Measurements from ENCODE around the gene STX18.

Gene STX18

DNA sequence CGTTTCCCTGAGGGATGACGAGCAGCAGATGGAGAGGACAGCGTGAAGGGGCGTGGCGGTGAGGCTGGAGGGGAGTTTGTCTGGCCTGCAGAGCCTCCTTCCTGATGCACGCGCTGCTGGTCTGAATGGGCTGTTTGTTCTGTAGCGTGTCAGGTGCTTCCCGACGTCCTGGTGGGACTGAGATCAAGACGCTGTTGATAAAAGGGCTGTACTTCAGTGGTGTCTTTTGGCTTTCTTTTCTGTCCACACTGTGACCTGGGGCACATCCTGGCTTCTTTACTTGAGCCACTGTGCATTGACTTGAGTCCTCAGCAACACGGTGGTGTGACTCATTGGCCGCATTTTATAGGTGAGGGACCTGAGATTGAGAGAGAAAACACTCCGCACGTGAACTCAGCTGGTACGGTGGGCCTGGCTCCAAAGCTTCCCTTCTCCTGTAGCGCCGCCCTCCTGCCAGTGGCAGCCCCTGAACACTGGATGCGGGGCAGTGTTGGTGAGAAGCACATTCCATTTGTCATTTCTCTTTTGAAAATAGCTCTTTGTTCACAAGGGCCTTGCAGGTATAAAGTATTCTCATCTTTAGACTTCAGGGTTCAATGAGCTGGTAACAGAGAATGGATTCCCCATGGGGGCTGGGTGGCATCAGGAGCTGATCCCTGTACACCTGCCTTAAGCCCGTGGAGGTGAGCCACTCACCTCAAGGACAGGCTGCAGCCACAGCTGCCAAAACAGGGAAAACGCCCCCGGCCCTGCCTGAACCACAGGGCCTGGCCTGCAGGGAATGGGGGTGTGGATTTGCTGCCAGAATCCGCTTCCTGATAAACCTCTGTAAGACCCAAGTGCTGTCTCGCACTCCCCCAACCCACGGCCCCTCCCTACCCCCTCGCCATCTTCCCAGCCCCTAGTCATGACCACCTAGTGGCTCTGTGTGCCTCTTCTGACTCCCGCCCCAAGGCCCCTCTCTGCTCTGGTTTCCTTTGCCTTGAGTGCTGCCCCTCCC is 125.7 kb downstream of the STX18 start:
- DNase-seq: no peak

DNA sequence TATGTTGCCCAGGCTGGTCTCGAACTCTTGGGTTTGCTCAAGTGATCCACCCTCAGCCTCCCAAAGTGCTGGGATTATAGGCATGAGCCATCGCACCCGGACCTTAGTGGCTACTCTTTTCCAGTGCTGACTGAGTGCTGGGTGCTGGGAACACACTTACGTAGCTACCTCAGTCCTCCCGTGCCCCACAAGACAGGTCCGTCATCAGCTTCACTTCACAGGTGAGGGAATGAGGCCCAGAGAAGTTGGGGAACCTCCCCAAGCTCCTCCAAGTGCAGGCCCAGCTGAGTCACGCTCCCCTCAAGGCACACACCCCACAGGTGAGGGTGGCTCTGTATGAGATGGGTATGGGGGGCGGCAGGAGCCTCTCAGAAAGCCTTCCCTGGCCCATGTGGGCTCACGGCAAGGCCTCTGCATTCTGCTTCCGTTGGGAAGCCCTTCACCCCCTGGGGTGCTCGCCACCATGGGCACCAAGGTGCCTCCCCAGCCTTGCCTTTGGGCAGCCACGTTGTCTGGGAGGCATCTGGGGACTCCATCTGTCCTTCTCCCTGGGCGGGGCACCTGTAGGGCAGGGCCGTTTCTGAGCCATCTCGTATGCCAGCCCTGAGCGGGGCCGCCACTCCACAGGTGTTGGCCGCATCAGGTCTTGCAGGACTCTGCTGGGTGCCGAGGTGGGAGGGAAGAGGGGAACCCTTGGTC is 126.6 kb downstream of the STX18 start:
- DNase-seq: no peak

DNA sequence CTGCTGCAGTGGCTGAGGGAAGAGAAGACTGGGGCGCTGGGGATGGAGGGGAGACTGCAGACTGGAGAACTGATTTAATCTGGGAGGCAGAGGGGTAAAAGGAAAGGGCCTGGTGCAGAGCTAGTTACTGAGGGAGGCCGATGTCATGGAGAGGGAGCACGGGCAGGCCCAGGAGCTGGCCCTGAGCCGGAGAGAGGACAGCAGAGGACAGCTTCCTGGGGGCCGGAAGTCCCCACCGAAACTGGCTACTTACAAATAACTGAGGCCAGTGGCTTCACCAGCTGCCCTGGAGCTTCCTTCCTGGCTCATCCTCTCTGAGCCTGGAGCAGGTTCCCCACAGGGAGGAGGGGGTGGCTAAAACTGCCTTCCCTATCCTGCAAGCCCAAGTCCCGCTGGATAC is 128.0 kb downstream of the STX18 start:
- DNase-seq: no peak

DNA sequence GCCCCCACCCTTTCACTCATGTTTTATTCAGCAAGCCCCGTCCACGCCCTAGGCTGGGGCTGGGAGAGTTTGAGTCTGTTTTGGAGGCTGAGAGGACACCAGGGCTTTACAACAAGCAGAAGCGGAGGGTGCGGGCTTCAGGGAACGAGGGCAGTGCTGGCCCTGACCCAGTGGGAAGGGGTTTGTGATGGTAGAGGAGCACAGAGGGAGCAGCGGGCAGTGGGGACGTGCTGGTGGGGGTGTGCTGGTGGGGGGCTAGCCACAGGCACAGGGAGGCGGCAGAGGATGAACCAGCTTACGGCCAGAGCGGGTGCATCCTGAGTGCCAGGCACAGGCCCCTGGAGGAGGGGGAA is 128.5 kb downstream of the STX18 start:
- no peak for DNase-seq

DNA sequence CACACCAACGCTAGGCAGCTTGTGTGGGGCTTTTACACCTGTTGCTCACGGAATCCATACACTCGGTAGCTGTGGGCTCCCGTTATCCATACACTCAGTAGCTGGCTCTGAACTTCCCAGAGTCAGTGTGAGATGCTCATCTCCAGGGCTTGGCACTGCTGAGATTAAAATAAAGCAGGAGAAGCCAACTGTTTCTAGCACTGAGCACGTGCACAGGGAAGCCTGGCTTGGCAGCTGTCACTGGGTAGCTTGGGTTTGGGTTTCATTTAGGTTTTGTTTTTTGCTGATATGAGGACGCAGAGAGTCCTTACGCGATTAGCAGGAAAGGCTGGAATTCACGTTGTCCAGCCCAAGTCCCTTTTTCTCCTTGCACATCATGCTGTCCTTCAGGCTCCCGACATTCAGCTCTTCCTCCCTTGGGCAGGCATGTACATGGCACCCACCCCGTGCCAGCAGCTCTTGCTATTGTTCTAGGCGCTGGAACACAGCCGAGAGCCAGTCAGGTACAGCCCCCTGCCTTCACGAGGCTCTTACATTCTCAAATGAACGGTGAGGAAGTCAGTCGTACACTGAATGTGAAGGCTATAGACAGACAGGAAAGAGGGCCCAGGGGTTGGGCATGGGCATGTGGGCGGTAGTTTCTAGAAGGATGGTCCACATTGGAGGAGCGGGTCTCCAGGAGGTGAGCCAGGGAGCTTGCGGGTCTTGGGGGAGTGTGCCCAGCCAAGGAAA is 129.0 kb downstream of the STX18 start:
- no peak for DNase-seq

DNA sequence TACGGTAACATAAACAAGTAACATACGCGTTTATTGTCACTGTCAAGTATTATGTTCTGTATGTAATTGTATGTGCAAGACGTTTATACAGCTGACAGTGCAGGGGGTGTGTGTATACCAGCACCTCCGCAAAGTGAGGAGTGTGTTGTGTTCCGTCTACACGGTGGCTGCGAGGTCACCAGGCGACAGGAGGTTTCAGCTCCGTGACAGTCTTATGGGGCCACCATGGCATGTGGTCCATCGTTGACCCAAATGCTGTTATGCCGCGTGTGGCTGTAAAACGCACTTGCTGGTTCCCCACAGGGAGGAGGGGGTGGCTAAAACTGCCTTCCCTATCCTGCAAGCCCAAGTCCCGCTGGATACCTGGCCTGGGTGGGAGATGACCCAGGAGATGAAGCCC is 129.9 kb downstream of the STX18 start:
- no peak for DNase-seq

DNA sequence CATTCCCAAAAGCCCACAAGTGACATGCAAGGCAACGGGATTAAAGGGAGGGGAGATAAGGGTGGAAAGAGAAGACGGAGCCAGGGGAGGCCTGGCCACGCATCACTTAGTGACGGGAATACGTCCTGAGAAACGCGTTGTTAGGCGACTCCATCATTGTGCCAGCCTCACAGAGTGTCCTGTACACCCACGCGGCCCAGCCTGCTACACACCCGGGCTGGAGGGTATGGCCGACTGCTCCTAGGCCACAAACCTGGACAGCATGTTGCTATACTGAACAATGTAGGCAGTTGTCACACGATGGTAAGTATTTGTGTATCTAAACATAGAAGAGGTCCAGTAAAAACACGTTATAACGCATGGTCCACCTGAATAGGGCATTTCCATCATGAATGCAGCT is 131.6 kb downstream of the STX18 start:
- no peak for DNase-seq

DNA sequence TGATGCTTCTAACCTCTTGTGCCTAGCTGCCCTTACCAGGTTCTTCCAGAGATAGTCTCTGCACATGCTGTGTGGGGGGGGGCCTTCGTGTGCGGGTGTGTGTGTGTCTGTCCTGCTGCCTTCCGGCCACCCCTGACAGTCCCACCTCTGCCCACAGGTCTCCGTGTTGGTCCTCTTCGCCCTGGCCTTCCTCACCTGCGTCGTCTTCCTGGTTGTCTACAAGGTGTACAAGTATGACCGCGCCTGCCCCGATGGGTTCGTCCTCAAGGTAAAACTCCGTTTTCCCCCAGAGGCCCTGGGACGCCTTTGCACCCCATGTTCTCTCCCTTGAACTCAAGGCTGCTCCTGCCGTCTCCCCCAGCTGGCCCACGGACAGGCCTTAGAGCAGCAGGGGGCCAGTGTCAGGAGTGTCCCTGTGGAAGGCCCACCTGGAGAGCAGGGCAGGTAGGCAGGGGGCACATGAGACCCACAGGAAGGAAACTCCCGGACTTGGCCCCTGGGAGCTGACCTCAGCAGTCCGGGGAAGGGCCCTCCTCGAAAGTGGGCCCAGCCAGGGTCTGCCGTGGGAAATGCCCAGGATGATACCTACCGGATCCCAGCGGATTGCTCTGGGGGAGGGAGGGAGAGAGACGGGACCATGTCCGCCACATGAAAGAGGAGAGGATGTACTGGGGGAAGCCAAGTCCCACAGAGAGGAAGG is 132.3 kb downstream of the STX18 start:
- no peak for DNase-seq

DNA sequence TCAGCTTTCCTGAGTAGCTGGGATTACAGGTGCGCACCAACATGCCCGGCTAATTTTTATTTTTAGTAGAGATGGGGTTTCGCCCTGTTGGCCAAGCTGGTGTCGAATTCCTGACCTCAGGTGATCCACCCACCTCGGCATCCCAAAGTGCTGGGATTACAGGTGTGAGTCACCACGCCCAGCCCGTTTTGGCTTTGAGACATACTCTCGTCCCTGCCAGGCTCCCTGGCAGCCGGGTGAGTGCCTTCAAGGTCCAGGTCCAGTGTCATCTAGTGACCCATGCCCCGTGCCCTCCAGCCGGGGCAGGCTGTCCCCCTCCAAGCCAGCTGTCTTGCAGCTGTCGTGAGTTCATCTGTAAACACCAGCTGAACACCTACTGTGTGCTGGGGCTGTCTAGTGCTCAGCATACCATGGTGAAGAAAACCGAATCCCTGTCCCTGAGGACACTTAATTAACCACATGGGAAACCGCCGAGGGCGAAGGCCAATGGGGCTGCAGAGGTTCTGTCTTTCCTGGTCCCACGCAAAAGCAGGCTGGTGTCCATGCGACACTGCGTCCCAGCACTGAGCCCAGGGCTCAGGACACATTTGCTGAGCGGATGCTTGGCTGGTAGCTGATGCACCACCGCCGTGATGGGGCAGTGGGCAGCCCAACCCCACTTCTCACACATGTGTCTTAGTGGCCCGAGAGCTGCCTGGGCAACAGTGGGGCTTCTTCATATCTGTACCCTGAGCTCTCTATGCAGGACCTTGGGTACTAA is 133.1 kb downstream of the STX18 start:
- no peak for DNase-seq

DNA sequence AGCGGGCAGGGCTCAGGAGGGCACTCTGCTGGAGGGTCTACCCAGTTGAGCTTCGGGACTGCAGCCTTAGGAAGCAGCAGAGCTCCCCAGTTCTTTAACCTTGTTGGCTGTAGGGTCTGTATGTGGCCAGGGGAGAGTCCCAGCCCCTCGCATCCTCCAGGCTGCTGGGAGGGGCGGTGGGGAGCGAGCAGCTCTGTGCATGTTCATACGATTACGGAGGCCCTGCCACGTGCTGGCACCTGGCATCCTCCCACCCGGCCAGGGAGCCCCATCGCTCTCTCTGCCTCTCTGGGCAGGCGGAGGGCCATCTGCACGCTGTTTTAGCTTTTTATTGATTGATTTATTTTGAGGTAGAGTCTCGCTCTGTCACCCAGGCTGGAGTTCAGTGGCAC is 133.7 kb downstream of the STX18 start:
- no peak for DNase-seq

DNA sequence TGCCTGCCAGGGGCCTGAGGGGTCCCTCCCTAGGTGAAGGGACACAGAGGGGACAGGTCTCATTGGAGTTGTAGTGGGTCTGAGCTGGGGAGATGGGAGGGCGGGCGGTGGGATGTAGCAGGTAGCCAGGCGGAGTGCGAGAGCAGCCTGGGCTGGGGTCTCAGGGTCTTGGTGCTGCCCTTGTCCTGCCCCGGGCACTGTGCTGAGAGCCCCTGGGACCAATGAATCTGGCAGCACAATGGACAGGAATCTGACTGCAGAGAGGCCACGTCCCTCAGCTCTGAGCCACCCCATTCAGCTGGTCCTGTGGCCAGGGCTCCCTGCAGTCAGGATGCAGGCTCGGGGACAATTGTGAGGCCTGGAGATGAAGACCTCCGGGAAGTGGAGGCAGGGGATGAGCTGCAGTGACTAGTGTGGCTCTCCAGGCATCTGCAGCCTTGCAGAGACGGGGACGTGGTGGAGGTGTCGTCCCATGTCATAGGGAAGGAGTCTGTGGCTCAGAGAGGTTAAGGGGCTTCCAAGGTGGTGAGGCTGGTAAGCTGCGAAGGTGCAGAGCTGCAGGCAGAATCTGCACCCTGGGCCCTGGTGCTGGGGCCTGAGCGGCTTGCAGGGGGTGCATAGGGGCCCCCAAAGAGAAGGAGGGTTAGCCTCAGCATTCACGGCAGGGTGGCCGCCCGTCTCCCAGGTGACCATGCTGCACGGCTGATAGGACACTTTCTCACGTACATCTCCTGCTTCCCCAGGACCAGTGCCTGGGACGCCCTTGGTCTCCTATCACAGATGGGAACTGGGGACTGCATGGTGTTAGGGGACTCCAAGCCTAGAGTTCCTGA is 134.3 kb downstream of the STX18 start:
- DNase-seq: no peak

DNA sequence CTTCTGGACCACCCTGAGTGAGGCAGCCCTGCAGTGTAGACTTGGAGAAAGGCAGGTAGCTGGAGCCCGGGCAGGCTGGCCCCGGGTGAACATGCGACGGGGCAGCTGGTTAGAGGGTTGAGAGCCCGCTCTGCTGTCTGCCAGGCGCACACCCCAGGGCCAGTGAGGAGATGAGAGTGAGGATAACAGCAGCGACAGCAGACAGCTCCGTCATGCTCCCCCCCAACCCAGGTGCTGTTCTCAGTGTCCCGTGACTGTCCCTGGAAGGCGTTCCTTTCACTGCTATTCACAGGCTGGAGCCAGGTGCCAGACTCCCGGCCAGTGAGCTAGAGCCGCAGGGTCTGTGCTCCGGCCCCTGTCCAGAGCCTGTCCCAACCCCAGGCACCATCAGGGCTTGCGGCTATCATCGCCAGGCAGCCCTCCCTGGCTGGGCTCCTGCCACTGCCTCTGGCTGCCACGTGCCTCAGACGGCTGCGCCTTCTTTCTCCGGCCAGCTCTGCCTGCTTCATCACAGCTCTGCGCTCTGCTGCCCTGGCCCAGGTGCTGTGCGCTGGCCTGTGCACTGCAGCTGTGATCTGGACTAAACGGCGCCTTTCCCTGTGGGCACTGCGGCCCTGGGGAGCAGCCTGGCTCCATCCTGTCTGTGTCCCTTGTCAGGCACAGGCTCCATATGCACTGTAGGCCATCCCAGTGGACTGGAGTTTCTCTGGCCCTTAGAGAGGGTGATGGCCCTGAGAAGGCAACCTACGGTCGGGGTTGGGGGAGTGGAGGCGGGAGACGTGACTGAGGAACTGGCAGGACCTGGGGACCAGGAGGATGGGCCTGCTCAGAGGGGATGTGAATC is 135.2 kb downstream of the STX18 start:
- DNase-seq: no peak

DNA sequence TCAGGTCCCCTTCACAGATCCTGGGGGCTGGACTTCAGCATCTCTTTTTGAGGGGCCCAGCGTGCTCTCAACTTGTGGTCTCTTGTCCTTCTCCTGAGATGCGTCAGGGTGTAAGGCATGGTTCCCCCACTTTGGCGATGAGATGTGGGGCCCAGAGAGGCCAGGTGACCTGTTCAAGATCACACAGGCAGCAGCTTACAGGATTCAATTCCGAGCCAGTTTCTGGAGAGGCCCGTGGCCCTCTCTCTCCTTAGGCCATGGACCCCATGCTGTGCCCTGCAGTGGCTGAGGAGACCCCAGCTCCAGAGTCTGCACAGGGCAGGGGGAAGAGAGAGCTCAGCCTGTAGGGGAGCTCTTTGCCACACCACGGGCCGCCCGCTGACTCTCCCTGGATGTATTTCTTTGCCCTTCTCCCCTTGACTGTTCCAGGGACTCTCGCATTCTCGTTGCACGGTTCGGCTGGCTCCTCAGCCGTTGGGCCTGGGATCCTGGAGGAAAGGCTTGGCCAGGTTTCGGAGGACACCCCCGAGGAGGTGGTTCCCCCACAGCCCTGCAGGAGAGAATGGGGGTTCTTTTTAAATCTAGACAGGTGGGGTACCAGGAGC is 136.4 kb downstream of the STX18 start:
- DNase-seq: no peak

DNA sequence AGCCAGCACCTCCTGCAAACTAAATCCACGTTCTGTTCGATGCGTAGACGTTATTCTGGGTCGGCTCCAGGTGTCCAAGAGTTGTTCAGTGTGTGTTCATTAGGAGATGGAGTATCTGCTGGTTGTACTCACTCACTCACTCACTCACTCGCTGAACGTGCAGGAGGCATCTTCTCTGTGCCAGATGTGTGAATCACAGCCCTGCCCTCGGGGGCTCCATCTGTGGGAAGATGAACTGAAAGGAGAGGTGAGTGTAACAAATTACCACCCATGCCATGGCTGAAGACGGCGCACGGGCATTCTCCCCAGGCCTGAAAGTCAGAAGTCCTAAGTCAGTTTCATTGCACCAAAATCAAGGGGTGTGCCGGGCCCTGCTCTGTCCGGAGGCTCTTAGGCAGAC is 138.9 kb downstream of the STX18 start:
- DNase-seq: no peak

DNA sequence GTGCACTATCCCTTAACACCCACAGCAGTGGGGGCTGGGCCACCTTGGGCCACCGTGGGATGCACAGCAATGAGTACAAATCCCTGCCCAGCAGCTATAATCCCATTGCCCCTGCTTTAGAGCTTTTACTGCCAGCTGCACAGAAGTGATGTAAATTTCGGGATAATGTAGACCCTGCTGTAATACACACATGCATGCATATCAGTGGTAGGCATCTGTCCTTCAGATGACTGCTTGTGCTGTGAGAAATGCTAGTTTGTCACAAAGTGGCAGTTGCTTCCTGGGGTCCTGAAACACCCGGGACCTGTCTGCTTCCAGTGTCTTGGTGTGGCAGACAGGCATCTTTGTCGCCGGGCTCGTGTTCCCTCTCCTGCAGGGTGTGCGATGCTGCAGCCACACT is 140.8 kb downstream of the STX18 start:
- DNase-seq: no peak

DNA sequence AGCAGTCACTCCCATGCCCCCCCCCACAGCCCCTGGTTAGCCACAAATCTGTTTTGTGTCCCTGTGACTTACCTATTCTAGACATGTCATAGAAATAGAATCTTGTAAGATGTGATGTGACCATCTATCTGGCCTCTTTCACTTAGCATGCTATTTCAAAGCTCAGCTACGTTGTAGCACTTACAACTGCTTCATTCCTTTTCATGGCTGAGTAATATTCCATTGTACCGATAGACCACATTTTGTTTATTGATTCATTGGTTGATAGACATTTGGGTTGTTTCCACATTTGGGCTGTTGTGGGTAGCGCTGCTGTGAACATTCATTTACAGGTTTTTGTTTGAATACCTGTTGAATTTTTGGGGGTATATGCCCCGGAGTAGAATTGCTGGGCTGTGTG is 143.4 kb downstream of the STX18 start:
- DNase-seq: no peak

DNA sequence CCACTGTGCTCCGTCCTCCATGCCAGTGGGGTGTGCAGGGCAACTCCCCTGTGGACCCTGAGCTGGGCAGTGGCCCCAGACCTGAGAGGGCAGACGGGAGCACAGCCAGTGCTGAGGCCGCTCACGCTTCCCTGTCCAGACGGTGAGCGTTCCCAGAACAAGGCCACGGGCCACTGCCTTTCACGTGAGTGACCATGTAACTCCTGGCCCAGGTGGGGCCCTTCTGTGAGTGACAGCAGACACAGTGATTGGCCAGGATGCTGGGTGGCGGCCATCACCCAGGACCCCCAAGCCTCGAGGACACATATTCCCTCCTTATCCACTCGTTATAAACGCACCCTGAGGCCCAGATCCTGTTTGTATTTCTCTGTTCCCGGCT is 144.4 kb downstream of the STX18 start:
- no peak for DNase-seq

DNA sequence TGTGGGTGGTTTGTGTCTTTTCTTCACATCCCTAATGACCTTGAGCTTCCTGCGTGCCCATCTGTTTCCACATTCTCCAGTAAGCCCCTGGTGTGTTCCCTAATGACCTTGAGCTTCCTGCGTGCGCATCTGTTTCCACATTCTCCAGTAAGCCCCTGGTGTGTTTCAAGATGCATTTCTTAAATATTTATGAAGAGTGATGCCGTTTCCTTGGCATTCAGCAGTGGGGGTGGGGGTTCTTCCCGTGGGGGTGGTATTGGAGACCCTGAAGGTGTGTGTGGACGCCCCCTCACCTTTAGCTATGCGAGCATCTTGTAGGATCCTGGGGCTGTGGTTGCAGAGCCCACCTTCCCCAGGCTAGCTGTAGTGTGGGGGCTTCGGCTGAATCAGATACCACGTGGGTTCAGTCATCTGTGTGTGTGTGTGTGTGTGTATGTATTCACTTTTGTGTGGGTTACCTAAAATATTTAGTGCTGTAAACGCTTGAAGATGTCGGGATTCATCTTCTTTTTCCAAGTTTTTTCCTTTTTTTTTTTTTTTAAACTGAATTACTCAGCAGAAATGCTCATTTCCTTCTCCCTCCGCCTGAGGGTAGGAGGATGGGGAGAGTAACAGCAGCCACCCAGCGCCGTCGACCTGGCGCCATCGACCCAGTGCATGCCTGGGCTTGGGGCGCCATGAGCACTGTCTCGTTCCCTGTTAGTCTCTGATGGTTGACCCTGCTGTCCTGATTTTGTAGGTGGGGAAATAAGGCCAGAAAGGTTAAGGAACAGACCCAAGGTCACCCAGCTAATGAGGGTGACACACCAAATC is 145.0 kb downstream of the STX18 start:
- DNase-seq: no peak

Data from CD4-positive, alpha-beta T cell treated with Interleukin-1 beta for 1 hour (primary cell).